Stimulated activated CD8-positive, alpha-beta memory T cell treated with anti-CD3 and anti-CD28 coated beads, Interleukin-4, amount 100 ng/mL, for 24 hours (primary cell): Measurements from ENCODE around the gene P2RY11.

Experiments
- DNase-seq: peaks from one replicate; pipeline ENCODE4 v3.0.0-alpha.2; 2020; ENCODE audit warnings: low read depth

P2RY11 gene

DNA sequence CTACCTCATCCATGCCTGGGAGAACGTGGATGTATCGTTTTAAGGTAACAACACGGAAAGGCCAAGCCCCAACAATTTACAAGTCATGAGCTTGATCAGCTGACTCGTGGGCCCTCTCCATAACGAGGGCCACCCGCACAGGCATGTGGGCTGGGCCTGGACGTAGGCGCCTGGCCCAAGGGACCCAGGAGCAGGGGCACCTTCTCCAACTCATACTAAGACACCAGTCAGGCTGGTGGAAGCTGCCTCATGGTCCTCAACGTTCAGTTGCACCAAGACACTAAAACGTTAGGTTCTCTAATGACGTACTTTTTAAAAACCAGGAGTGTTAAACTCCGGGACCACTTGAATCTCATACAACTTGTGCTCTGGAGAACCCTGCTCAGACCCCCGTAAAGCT lies 30.0 kb downstream of the P2RY11 start:
- DNase-seq, result no peak

DNA sequence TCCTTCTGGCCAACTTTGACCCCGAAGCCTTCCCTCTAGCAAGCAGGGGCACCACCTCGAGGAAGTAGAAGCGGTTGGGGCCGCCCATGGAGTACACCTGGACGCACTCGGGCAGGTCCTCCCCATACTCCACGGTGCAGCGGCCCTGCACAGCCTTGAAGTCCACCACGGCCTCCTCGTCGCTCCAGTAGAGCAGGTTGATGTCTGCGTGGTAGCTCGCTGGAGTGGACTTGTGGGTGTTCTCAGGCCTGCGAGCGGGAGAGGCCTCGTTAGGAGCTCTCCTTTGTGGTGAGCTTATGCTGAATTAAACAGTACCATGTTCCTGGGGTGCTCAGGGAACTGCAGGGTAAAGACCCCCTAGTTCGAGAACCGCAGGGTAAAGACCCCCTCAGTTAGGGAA lies 30.5 kb downstream of the P2RY11 start:
- DNase-seq, result no peak

DNA sequence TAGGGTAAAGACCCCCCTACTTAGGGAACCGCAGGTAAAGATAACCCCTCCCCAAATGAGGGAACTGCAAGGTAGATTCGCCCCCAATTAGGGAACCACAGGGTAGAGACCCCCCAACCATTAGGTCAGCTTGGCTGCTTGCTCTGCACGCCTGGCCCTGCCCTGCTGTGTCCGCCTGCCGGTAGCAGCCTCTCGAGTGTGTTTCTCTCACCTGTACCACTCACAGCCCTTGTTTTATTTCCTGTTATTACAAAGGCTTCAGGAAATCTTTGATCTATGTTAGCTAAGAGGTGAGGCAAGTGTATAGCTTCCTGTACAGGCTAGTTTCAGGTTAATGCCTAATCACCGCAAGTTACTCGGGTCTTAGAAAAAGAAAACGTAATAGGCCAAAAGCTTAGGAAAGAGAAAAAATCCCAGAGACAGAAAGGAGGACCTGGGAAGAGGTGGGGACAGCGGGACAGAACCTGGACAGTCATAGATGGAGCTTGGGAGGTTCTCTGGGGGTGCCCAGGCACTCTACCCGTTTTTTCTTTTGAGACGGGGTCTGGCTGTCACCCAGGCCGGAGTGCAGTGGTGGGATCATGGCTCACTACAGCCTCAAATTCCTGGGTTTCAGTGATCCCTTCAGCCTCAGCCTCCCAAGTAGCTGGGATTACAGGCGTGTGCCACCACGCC lies 31.3 kb downstream of the P2RY11 start:
- DNase-seq, result no peak

DNA sequence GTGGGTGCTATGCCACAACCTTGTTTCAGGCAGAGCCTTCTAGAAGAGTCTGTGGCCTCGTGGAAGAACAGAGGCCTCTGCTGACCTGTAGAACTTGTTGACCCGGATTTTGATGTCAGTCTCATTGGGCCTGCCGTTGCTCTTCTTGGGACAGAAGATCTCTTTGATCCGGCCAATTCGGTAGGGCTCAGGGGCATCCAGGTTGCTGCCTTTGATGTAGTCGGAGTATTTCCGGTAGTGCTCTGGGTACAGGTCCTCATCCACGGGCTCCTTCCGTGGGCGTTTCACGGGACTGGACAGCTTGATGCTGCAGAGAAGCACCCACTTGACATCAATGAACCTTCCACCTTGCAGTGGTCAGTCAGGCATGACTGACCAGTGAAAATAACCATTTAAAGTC lies 32.2 kb downstream of the P2RY11 start:
- no peak for DNase-seq

DNA sequence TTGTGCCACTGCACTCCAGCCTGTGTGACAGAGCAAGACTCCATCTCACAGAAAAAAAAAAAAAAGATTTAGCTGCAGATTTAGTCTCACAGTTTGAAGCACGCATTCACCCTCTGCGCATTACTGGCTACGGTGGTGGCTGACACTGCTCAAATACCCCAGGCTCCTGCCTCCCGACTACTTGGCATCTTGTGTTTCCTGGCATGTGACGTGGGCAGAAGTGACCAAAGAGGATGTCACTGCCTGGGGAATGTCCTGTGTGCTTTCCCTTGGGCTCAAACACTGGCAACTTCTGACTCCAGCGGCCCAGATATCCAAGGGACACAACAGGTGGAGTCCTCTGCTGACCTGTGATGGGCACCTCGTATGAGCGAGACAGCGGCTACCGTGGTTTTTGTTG lies 32.9 kb downstream of the P2RY11 start:
- no peak for DNase-seq

DNA sequence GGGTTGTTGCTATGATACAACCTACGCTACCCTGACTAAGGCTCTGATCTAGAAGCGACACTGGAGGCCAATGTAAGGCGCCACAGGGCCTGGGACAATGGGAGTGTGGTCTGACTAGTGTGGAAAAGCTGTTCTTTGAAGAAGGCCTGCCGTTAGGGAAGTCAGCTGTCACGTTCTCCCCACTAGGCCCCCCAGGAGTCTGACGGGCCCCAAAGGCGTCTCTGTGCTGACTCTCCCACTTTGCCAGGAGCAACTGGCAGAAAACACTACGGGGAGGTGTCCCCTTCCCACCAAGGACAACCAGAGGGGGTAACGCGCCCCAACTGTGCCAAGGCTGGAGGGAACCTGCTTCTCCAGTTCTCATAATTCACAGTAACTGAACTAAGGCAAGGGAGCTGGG lies 33.5 kb downstream of the P2RY11 start:
- no peak for DNase-seq

DNA sequence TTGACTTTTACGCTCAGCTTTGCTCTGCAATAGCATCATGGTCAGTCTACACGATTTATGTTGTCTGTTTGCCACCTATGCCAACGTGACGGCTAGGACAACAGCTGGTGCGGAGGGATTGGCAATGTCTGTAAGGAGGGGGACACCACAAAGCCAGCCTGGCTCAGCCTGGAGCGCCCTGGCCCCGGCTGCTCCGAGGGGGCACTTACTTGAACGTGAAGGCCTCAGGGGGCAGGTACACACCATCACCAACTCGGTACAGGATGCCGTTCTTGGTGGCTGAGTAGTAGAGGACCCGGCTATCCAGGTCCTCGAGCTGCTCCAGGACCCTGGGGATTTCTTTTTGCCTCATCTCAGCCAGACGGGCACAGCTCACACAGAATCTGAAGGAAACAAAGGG lies 34.6 kb downstream of the P2RY11 start:
- DNase-seq, result no peak

DNA sequence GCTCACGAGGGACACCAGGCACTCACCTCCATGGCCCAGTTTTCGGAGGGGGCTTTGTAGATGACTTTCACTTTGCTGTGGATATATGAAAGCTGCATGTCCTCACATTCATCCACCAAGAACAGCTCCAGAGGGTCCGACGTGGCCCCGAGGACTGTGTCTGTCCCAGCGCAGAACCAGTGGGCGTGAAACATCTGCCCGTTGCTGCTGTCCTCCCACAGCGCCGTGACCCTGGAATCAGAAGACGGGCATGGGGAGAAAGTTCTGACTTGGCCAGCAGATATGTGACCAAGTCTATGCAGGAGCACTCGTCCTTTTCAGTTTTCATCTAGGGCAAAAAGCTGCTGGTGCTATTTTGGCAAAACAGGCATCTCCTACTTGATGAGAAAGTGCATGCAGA lies 37.9 kb downstream of the P2RY11 start:
- no peak for DNase-seq

DNA sequence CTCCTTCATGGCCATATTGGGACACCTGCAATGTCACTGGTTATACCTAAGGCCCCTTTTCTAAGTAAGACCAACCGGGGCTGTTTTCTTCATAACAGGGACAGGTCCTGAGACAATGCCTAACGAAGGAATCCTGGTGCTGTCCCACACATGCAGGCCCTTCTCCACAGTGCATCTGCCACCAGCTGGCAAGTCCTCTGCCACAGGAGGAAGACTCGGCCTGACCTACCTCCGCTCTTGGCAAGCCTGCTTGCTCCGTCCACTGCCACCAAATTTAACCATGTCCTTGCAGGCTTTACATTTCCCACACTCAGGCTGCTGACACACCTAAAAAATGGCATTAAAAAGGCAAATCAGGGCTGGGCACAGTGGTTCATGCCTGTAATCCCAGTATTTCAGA lies 40.0 kb downstream of the P2RY11 start:
- DNase-seq, result no peak

DNA sequence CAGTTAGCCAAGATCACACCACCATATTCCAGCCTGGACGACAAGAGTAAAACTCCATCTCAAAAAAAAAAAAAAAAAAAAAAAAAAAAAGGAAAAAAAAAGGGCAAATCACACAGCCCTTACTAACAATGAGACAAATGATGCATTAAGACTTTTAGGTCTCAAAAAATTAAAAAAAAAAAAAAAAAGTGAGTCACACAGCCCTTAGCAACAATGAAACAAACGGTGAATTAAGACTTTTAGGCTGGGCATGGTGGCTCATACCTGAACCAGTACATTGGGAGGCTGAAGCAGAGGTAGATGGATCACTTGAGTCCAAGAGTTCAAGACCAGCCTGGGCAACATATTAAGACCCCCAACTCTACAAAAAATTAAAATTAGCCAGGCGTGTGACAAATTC lies 40.6 kb downstream of the P2RY11 start:
- no peak for DNase-seq

DNA sequence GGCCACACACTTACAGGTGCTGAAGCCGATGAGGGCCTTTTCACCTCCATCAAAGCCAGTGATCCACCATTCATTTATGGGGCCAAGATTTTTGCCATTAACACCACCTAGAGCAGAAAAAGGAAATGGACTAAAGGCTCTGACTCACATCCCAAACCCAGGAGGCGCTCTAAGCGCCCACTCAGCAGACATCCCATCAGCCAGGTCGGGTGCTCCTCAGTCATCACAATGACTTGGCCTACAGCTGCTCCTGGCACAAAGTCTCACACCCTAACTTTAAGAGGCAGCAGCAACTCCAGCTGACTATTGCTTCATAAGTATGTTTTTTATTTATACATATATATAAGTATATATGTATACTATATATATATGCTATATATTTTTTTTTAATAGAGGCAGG lies 44.3 kb downstream of the P2RY11 start:
- DNase-seq, result no peak

DNA sequence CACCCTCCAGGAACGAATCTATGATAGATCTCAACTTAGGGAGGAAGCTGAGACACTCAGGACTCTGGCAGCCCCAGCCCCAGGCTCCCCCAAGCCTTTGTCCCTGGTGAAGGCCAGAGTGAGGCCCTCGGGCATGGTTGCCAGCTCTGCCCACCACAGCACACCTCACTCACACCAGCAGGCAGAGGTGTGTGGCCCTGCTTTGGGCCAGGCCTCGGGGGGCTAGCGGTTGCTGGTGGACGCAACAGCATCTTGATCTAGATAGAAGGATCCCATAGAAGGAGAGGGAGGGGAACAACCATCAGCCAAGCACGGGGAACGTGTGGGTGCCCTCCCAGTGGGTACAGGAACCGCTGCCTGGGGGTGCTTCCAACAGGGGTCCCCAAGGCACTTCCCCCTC lies 46.6 kb downstream of the P2RY11 start:
- DNase-seq, result no peak

DNA sequence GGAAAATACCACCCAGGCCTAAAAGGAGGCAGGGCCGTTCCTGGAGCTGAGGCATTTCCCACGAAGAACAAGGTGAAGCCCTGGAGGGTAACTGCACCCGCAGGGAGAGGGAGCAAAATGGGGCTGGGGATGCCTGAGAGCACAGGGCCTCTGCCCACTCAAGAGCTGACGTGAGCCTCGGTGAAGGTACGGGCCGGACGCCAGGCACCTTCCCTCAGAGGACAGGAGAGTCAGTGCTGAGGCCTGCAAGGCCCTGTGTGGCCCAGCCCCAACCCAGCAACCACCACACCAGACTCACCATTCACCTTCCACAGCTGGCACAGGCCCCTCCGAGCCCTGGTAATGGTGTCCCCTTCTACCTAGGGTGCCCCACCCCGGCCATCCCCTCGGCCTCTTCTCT lies 47.0 kb downstream of the P2RY11 start:
- no peak for DNase-seq

DNA sequence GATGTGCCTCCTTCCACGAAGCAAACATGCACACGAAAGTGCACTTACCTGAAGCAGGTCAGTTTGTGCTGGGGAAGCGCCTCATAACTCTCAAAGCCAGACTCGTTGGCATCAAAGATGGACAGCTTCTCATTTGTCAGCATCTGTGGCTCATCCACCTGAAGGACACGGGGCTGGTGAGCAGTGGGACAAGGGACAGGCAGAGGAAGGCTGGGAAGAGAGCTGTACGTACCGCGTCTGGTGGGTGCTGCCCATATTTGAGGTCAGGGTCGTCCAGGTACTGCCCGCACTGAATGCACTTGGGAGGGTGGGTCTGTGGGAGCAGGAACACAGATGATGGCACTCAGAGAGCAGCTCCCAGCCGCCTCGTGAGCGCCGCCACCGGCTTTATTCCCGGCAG lies 48.1 kb downstream of the P2RY11 start:
- DNase-seq, result no peak

DNA sequence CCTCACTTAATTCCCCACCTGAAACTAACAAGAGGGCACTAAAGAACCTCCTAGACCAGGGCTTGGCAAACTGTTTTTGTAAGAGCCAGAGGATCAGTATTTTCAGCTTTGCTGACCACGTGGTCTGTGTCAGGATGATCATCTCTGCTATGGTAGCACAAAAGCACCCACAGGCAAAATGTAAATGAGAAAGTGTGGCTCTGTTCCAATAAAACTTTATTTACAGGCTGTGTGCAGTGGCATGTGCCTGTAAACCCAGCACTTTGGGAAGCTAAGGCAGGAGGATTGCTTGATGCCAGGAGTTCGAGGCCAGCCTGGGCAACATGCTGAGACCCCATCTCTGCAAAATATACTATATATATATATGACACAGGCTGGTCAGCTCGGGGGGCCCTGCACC lies 52.0 kb downstream of the P2RY11 start:
- DNase-seq, result no peak
